ENCODE results near the gene TRAF4.

Gene TRAF4

GRCh38 chr17:28703552-28704218 is 40.1 kb upstream of the TRAF4 start:
- H2AFZ ChIP-seq (ENCODE audit: low read length) = no peak overlapping the region
- no peaks in the 10 kb centered on the region for H4K20me1 ChIP-seq (ENCODE audit: insufficient read depth, low read length)
- no peaks in the 10 kb centered on the region for H3K4me1 ChIP-seq (ENCODE audit: insufficient read depth, low read length, severe bottlenecking)
- H3K27ac ChIP-seq (ENCODE audit: low read depth, low read length, poor library complexity, severe bottlenecking) = no peak overlapping the region
- no peak overlapping the region for H3K4me2 ChIP-seq (ENCODE audit: low read length)
- no peaks in the 10 kb centered on the region for H3K27me3 ChIP-seq (ENCODE audit: insufficient read depth, low read length)
- TF ChIP-seq EZH2 (IDR thresholded peaks at IDR 0.05; ENCODE audit: borderline replicate concordance, low read length) = no peak
- TF ChIP-seq, protein P1, sequence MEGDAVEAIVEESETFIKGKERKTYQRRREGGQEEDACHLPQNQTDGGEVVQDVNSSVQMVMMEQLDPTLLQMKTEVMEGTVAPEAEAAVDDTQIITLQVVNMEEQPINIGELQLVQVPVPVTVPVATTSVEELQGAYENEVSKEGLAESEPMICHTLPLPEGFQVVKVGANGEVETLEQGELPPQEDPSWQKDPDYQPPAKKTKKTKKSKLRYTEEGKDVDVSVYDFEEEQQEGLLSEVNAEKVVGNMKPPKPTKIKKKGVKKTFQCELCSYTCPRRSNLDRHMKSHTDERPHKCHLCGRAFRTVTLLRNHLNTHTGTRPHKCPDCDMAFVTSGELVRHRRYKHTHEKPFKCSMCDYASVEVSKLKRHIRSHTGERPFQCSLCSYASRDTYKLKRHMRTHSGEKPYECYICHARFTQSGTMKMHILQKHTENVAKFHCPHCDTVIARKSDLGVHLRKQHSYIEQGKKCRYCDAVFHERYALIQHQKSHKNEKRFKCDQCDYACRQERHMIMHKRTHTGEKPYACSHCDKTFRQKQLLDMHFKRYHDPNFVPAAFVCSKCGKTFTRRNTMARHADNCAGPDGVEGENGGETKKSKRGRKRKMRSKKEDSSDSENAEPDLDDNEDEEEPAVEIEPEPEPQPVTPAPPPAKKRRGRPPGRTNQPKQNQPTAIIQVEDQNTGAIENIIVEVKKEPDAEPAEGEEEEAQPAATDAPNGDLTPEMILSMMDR (IDR thresholded peaks at IDR 0.05; ENCODE audit: low read length) = no peak
- no peak overlapping the region for H3K4me3 ChIP-seq (ENCODE audit: low read depth, low read length, poor library complexity, severe bottlenecking)
- H3F3A ChIP-seq (ENCODE audit: insufficient read depth, low read length) = no peaks in the 10 kb centered on the region
- no peak overlapping the region for H3K9ac ChIP-seq (ENCODE audit: low read length)
- no peaks in the 10 kb centered on the region for H3K9me2 ChIP-seq (ENCODE audit: low read depth, low read length)
- peaks cover 49% of the 10 kb centered on the region for H3K36me3 ChIP-seq (ENCODE audit: insufficient read depth, low read length)
- no peaks in the 10 kb centered on the region for H3K79me2 ChIP-seq (ENCODE audit: insufficient read depth, low read length)
- H3K9me3 ChIP-seq (ENCODE audit: low read length) = no peaks in the 10 kb centered on the region

- TF ChIP-seq EZH2 (IDR thresholded peaks at IDR 0.05; ENCODE audit: borderline replicate concordance, low read length) = no peak
- TF ChIP-seq, protein P1 (IDR thresholded peaks at IDR 0.05; ENCODE audit: low read length) = no peak
- Histone ChIP-seq H3K9ac (ENCODE audit: low read length) (no peak overlapping the region), H2AFZ (ENCODE audit: low read length) (no peak overlapping the region), H3K4me2 (ENCODE audit: low read length) (no peak overlapping the region), H3F3A (ENCODE audit: insufficient read depth, low read length) (no peaks in the 10 kb centered on the region), H3K27me3 (ENCODE audit: insufficient read depth, low read length) (no peaks in the 10 kb centered on the region), H3K9me2 (ENCODE audit: low read depth, low read length) (no peaks in the 10 kb centered on the region), H3K9me3 (ENCODE audit: low read length) (no peaks in the 10 kb centered on the region), H3K36me3 (ENCODE audit: insufficient read depth, low read length) (peaks cover 43% of the 10 kb centered on the region), H3K27ac (ENCODE audit: low read depth, low read length, poor library complexity, severe bottlenecking) (no peak overlapping the region), H4K20me1 (ENCODE audit: insufficient read depth, low read length) (no peaks in the 10 kb centered on the region), H3K4me1 (ENCODE audit: insufficient read depth, low read length, severe bottlenecking) (no peaks in the 10 kb centered on the region), H3K79me2 (ENCODE audit: insufficient read depth, low read length) (no peaks in the 10 kb centered on the region), H3K4me3 (ENCODE audit: low read depth, low read length, poor library complexity, severe bottlenecking) (no peak overlapping the region)
These were observed 39.5 kb upstream of the TRAF4 start for GRCh38 chr17:28704219-28704858.

GRCh38 chr17:28705074-28705659 is 38.6 kb upstream of the TRAF4 start:
- H3K27ac ChIP-seq (ENCODE audit: low read depth, low read length, poor library complexity, severe bottlenecking) = no peak overlapping the region
- H3K9ac ChIP-seq (ENCODE audit: low read length) = no peak overlapping the region
- peaks cover 35% of the 10 kb centered on the region for H3K36me3 ChIP-seq (ENCODE audit: insufficient read depth, low read length)
- TF ChIP-seq, protein P1 (IDR thresholded peaks at IDR 0.05; ENCODE audit: low read length) = no peak
- TF ChIP-seq EZH2 (IDR thresholded peaks at IDR 0.05; ENCODE audit: borderline replicate concordance, low read length) = no peak
- no peak overlapping the region for H3K4me2 ChIP-seq (ENCODE audit: low read length)
- H3K4me1 ChIP-seq (ENCODE audit: insufficient read depth, low read length, severe bottlenecking) = peaks cover 8% of the 10 kb centered on the region
- no peaks in the 10 kb centered on the region for H4K20me1 ChIP-seq (ENCODE audit: insufficient read depth, low read length)
- no peak overlapping the region for H2AFZ ChIP-seq (ENCODE audit: low read length)
- no peaks in the 10 kb centered on the region for H3K79me2 ChIP-seq (ENCODE audit: insufficient read depth, low read length)
- H3K4me3 ChIP-seq (ENCODE audit: low read depth, low read length, poor library complexity, severe bottlenecking) = no peak overlapping the region
- H3K27me3 ChIP-seq (ENCODE audit: insufficient read depth, low read length) = no peaks in the 10 kb centered on the region
- H3K9me2 ChIP-seq (ENCODE audit: low read depth, low read length) = no peaks in the 10 kb centered on the region
- no peaks in the 10 kb centered on the region for H3F3A ChIP-seq (ENCODE audit: insufficient read depth, low read length)
- no peaks in the 10 kb centered on the region for H3K9me3 ChIP-seq (ENCODE audit: low read length)

Measured in OCI-LY1 (cell line).